WI38 (cell line): ENCODE results near the gene NBAS.

Experiments used
- H3K4me3 ChIP-seq: 2 replicates; pipeline ENCODE4 v1.5.1; 2011; ENCODE audit warnings: low read depth, mild to moderate bottlenecking, control low read depth, low read length
- CTCF ChIP-seq: IDR thresholded peaks from 2 replicates; pipeline ENCODE4 v1.5.1; 2012; ENCODE audit warnings: low read depth, mild to moderate bottlenecking, control low read depth, low read length

NBAS gene

GRCh38 chr2:15436195-15436594 is 124.9 kb downstream of the NBAS start:
- TF ChIP-seq CTCF: no peak

GRCh38 chr2:15435474-15435873 is 125.7 kb downstream of the NBAS start:
- no peak overlapping the region for H3K4me3 ChIP-seq
- TF ChIP-seq CTCF: no peak

More at GRCh38 chr2:15436195-15436594, 124.9 kb downstream of the NBAS start:
- no peak overlapping the region for H3K4me3 ChIP-seq

GRCh38 chr2:15432642-15433256 is 128.4 kb downstream of the NBAS start:
- H3K4me3 ChIP-seq: no peak overlapping the region
- TF ChIP-seq CTCF: no peak

DNA sequence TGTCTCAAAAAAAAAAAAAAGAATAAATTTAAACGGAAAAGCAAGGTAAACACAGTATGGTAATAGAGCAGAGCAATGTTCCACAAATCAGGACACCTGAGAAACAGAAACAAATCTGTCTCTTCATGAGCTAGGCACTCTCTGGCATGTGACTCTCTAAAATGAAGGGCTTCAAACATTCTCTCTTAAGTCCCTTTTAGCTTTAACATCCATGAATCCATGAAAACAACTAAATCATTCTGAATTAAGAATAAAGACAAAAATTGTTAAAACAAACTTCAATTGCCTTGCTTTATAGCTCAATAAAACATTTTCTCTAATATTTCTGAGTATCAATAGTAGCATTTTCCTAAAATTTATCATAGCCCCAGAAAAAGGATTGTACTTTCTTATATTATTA is 132.1 kb downstream of the NBAS start:
- no peak for TF ChIP-seq CTCF

GRCh38 chr2:15427987-15428386 is 133.1 kb downstream of the NBAS start:
- no peak overlapping the region for H3K4me3 ChIP-seq
- no peak for TF ChIP-seq CTCF

More for the DNA sequence above, 132.1 kb downstream of the NBAS start:
- H3K4me3 ChIP-seq: no peak overlapping the region

GRCh38 chr2:15426606-15427005 is 134.5 kb downstream of the NBAS start:
- no peak overlapping the region for H3K4me3 ChIP-seq
- no peak for TF ChIP-seq CTCF

DNA sequence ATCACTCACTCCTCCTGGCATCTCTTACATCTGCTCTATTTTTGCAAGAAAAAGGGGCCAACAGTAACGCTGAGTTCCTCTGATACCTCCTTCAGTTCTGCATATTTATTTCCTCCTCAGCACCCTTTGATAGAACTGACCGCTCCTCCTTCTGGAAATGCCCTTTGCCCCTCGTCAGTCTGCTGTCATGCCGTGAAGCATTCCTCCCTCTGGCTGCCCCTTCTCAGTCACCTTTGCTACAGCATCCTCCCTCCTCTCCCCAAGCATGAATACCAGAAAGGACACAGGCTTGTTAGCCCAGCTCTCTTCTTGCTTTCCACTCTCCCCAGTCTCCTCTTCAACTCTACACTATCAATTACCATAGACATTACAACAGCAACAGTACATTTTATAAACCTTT is 135.4 kb downstream of the NBAS start:
- no peak overlapping the region for H3K4me3 ChIP-seq
- TF ChIP-seq CTCF: no peak
